Measurements from ENCODE around the gene WNT3. TPM values are rescaled to one million over a fixed set of nuclear protein-coding genes. Genes with fewer than 3 reads are reported as not detected.
"Not testable (repeated sequence)": the region's sequence is repeated elsewhere in the genome, so short reads cannot be mapped to it uniquely, and the experiment has no call there.

Gene WNT3
- total RNA-seq, 2 donors from 2014 or later, result 0.64 to 1.0 TPM

GRCh38 chr17:46770439-46770817, 48.1 kb downstream of the WNT3 start:
- DNase-seq, result no peak
- H3K9ac ChIP-seq (ENCODE audit: low read depth in 2 of 2, low read length in 2 of 2), result no peak overlapping the region
- no peaks in the 10 kb centered on the region for H3K27me3 ChIP-seq
- intact Hi-C loops (cut with DNase I), result no loop called here
- no peak overlapping the region for H3K4me3 ChIP-seq
- no peaks in the 10 kb centered on the region for H3K9me3 ChIP-seq
- no peaks in the 10 kb centered on the region for H3K4me1 ChIP-seq
- H3K27ac ChIP-seq, result no peak overlapping the region
- TF ChIP-seq CTCF (IDR thresholded peaks at IDR 0.05), result no peak
- H3K36me3 ChIP-seq, result no peaks in the 10 kb centered on the region

GRCh38 chr17:46769531-46770438, 48.7 kb downstream of the WNT3 start:
- peak; percentile 15 for DNase-seq
- intact Hi-C loops (cut with DNase I), result no loop called here

GRCh38 chr17:46768896-46769295, 49.6 kb downstream of the WNT3 start:
- H3K27ac ChIP-seq; H3K27me3 ChIP-seq; H3K9me3 ChIP-seq; intact Hi-C loops (cut with DNase I); H3K4me1 ChIP-seq; H3K36me3 ChIP-seq; DNase-seq; H3K4me3 ChIP-seq; H3K9ac ChIP-seq (ENCODE audit: low read depth in 2 of 2, low read length in 2 of 2): not testable (repeated sequence)

More at GRCh38 chr17:46769531-46770438, 48.7 kb downstream of the WNT3 start:
- no peak overlapping the region for H3K4me3 ChIP-seq
- H3K9me3 ChIP-seq, result no peaks in the 10 kb centered on the region
- H3K27ac ChIP-seq, result no peak overlapping the region
- H3K4me1 ChIP-seq, result no peaks in the 10 kb centered on the region
- no peaks in the 10 kb centered on the region for H3K36me3 ChIP-seq
- no peaks in the 10 kb centered on the region for H3K27me3 ChIP-seq
- peak overlapping the region in 1 of 2 donors; percentile 24 for H3K9ac ChIP-seq (ENCODE audit: low read depth in 2 of 2, low read length in 2 of 2)
- no peak for TF ChIP-seq CTCF (IDR thresholded peaks at IDR 0.05)

- no peaks in the 10 kb centered on the region for H3K4me1 ChIP-seq
- no peak for TF ChIP-seq CTCF (IDR thresholded peaks at IDR 0.05)
- no peak overlapping the region for H3K27ac ChIP-seq
- DNase-seq, result peak; percentile 12
- H3K27me3 ChIP-seq, result no peaks in the 10 kb centered on the region
- no peak overlapping the region for H3K9ac ChIP-seq (ENCODE audit: low read depth in 2 of 2, low read length in 2 of 2)
- intact Hi-C loops (cut with DNase I), result no loop called here
- no peaks in the 10 kb centered on the region for H3K36me3 ChIP-seq
- H3K4me3 ChIP-seq, result no peak overlapping the region
- no peaks in the 10 kb centered on the region for H3K9me3 ChIP-seq
Observed at GRCh38 chr17:46768540-46768870, 50.0 kb downstream of the WNT3 start.

- H3K9me3 ChIP-seq, result no peaks in the 10 kb centered on the region
- DNase-seq, result peak; percentile 9
- no peaks in the 10 kb centered on the region for H3K4me1 ChIP-seq
- no peak overlapping the region for H3K27ac ChIP-seq
- H3K9ac ChIP-seq (ENCODE audit: low read depth in 2 of 2, low read length in 2 of 2), result no peak overlapping the region
- no peaks in the 10 kb centered on the region for H3K27me3 ChIP-seq
- intact Hi-C loops (cut with DNase I), result no loop called here
- TF ChIP-seq CTCF (IDR thresholded peaks at IDR 0.05), result no peak
- H3K4me3 ChIP-seq, result no peak overlapping the region
- no peaks in the 10 kb centered on the region for H3K36me3 ChIP-seq
Observed at GRCh38 chr17:46766493-46767491, 51.7 kb downstream of the WNT3 start.

Data from colonic mucosa (tissue), 4 donors.